K562 (cell line): ENCODE data around the gene HNRNPLL. TPM values are rescaled to one million over a fixed set of nuclear protein-coding genes. Genes with fewer than 3 reads are reported as not detected.
A peak's percentile ranks its signal among the peaks of the same experiment; 100 is the strongest.

Experiments used
- C11orf30 ChIP-seq: fragments of 450-650 bp; IDR thresholded peaks from 2 replicates; pipeline ENCODE4 v1.6.1; 2016; ENCODE audit warnings: low read depth, mild to moderate bottlenecking
- EP400 ChIP-seq: fragments of 450-650 bp; IDR thresholded peaks from 2 replicates; pipeline ENCODE4 v1.6.1; 2017; ENCODE audit warnings: antibody characterized with exemption, mild to moderate bottlenecking, moderate library complexity
- ETV5 ChIP-seq: sonication (generic); formaldehyde crosslinking; IDR thresholded peaks from 2 replicates; pipeline ENCODE4 v1.4.0; 2020; ENCODE audit warnings: low read depth, mild to moderate bottlenecking, missing genetic modification reagents
- EZH2 ChIP-seq: IDR thresholded peaks from 2 replicates; pipeline ENCODE4 v1.6.1; 2012; ENCODE audit warnings: low read depth, mild to moderate bottlenecking, inconsistent platforms, low read length, borderline replicate concordance
- L3MBTL2 ChIP-seq: fragments of 450-650 bp; IDR thresholded peaks from 2 replicates; pipeline ENCODE4 v1.6.1; 2016; ENCODE audit warnings: mild to moderate bottlenecking, moderate library complexity
- MAZ ChIP-seq, 2 experiments: fragments of 450-650 bp in 1 of 2; sonication (generic) in 1 of 2; formaldehyde crosslinking; IDR thresholded peaks in 1 of 2; conservative IDR thresholded peaks in 1 of 2; 2 replicates each; pipeline versions ENCODE4 v1.4.0 to v1.5.0; 2020; ENCODE audit warnings: mild to moderate bottlenecking in 1 of 2, missing genetic modification reagents in 1 of 2
- ZNF311 ChIP-seq: fragments of 250-450 bp; sonication (Bioruptor Pico); IDR thresholded peaks from 2 replicates; pipeline ENCODE4 v1.4.0; 2020; ENCODE audit warnings: mild to moderate bottlenecking, moderate library complexity
- ZNF318 ChIP-seq, 2 experiments: fragments of 450-650 bp; IDR thresholded peaks; 2 replicates each; pipeline ENCODE4 v1.6.1; 2016; ENCODE audit warnings: mild to moderate bottlenecking in 2 of 2, borderline replicate concordance in 1 of 2, low read depth in 1 of 2, moderate library complexity in 1 of 2
- ZNF395 ChIP-seq: fragments of 200-800 bp; sonication (Bioruptor generic); IDR thresholded peaks from 2 replicates; pipeline ENCODE4 v1.6.1; 2017; ENCODE audit warnings: missing genetic modification characterization, missing compliant biosample characterization
- polyA plus RNA-seq, 8 experiments: library from polyadenylated mRNA; depleted of rRNA in 4 of 8; stranded (reverse) in 5 of 8; unstranded in 3 of 8; fragments of >200 nt; fragmentation: Nextera tagmentation in 2 of 8; fragmentation: Illumina TruSeq in 1 of 8; extraction: Ambion mirVana in 2 of 8; extraction: Trizol in 1 of 8; gene quantifications; 2 replicates each; pipeline versions ENCODE4 v1.2.1 to v1.2.3, GENCODE V29; 2011 to 2014; ENCODE audit warnings: inconsistent platforms in 1 of 8, missing spikeins in 1 of 8
- total RNA-seq, 7 experiments: library from RNA; depleted of rRNA in 6 of 7; stranded (reverse); fragments of >200 nt in 6 of 7; fragmentation: Illumina TruSeq in 2 of 7; extraction: Trizol in 2 of 7; gene quantifications; 2 replicates each; pipeline versions ENCODE4 v1.2.1 to v1.2.3, GENCODE V29; 2011 to 2021; ENCODE audit warnings: low replicate concordance in 1 of 7
- TF ChIP-seq, protein P1 (sequence below), 2 experiments: IDR thresholded peaks in 1 of 2; conservative IDR thresholded peaks in 1 of 2; 2 replicates each; pipeline ENCODE4 v1.6.1; 2016; ENCODE audit warnings: low read depth in 2 of 2, mild to moderate bottlenecking in 1 of 2, missing compliant biosample characterization in 1 of 2, missing genetic modification characterization in 1 of 2, moderate library complexity in 1 of 2
- TF ChIP-seq, protein P2 (sequence below): fragments of 450-650 bp; IDR thresholded peaks from 2 replicates; pipeline ENCODE4 v1.6.1; 2016

Gene HNRNPLL
- total and polyA plus RNA-seq, 9 of the 15 experiments (the other 6 are each of a cell fraction or from before 2014, with no cell fraction given), result 19.8 to 135 (median 57.8) TPM

- TF ChIP-seq ZNF318 (IDR thresholded peaks at IDR 0.05; ENCODE audit: borderline replicate concordance in 1 of 2, low read depth in 1 of 2), result 0 out of 4 replicates have a peak, but pooled peaks of 1 of the 2 experiments have one; percentile 70
- TF ChIP-seq ETV5 (CRISPR knock-in tag), result peak; percentile 49; the same call in 1 of the 2 replicates
- TF ChIP-seq, protein P1, sequence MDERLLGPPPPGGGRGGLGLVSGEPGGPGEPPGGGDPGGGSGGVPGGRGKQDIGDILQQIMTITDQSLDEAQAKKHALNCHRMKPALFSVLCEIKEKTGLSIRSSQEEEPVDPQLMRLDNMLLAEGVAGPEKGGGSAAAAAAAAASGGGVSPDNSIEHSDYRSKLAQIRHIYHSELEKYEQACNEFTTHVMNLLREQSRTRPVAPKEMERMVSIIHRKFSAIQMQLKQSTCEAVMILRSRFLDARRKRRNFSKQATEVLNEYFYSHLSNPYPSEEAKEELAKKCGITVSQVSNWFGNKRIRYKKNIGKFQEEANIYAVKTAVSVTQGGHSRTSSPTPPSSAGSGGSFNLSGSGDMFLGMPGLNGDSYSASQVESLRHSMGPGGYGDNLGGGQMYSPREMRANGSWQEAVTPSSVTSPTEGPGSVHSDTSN (CRISPR knock-in tag; IDR thresholded peaks at IDR 0.05; ENCODE audit: low read depth), result 0 out of 2 replicates have a peak, but pooled peaks have one; percentile 12
- TF ChIP-seq, protein P1 (tag; conservative IDR thresholded peaks at IDR 0.05; ENCODE audit: low read depth), result peak; percentile 60
- TF ChIP-seq EZH2, result no peak
- 0 out of 2 replicates have a peak, but pooled peaks have one; percentile 20 for TF ChIP-seq ZNF395 (CRISPR knock-in tag)
- TF ChIP-seq EP400, result peak; percentile 32; the same call in 1 of the 2 replicates
- TF ChIP-seq C11orf30, result peak; percentile 45
- TF ChIP-seq MAZ (CRISPR knock-in tag; conservative IDR thresholded peaks at IDR 0.05 in 1 of 2, IDR thresholded peaks at IDR 0.05 in 1 of 2), result peak in 1 of 2 experiments; percentile 40; a peak in 1 of 4 replicates
- TF ChIP-seq L3MBTL2, result peak; percentile 10; the same call in 1 of the 2 replicates
- no peak for TF ChIP-seq ZNF311 (CRISPR knock-in tag)
- TF ChIP-seq, protein P2, sequence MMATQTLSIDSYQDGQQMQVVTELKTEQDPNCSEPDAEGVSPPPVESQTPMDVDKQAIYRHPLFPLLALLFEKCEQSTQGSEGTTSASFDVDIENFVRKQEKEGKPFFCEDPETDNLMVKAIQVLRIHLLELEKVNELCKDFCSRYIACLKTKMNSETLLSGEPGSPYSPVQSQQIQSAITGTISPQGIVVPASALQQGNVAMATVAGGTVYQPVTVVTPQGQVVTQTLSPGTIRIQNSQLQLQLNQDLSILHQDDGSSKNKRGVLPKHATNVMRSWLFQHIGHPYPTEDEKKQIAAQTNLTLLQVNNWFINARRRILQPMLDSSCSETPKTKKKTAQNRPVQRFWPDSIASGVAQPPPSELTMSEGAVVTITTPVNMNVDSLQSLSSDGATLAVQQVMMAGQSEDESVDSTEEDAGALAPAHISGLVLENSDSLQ, result peak; percentile 85
These were observed 10.6 kb upstream of the HNRNPLL start (continued) for GRCh38 chr2:38613126-38613848.
